ENCODE results near the gene SLC13A3. TPM values are rescaled to one million over a fixed set of nuclear protein-coding genes. Genes with fewer than 3 reads are reported as not detected.

Gene SLC13A3
- total RNA-seq, 1 donor from 2014 or later, result 0.30 TPM

DNA sequence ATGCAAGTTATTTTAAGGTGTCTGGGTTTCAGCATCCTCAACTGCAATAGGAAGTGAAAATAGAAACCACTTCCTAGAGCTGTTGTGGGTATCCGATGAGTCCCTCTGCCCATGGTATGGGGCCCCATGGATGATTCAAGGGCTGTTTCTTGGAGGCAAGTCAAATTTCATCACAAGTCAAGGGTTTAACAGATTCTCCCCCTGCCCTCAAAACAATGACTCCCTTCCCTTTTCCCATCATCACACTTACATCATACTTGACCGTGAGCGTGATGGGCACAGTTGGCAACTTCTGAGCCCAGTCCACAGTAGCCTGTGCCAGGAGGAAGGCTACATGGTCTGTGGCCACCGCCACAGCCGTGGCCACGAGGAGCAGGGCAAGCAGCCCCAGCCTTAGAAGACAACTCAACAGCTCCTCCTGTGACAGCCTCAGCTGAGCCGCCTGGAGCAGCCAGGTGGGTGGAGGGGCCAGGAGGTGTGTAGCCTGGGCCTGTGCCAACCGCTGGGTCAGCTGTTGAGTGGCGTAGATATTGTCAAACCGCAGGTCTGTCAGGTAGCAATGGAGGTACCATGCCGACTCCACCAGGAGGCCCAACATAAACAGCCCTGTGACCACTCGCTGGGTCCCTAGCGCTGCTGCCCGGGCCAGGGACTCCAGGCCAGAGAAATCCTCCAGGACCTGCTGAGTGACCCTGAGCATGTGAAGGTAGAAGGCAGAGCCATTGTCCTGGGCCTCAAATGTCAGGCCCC lies 106.0 kb downstream of the SLC13A3 start:
- TF ChIP-seq, protein P1, sequence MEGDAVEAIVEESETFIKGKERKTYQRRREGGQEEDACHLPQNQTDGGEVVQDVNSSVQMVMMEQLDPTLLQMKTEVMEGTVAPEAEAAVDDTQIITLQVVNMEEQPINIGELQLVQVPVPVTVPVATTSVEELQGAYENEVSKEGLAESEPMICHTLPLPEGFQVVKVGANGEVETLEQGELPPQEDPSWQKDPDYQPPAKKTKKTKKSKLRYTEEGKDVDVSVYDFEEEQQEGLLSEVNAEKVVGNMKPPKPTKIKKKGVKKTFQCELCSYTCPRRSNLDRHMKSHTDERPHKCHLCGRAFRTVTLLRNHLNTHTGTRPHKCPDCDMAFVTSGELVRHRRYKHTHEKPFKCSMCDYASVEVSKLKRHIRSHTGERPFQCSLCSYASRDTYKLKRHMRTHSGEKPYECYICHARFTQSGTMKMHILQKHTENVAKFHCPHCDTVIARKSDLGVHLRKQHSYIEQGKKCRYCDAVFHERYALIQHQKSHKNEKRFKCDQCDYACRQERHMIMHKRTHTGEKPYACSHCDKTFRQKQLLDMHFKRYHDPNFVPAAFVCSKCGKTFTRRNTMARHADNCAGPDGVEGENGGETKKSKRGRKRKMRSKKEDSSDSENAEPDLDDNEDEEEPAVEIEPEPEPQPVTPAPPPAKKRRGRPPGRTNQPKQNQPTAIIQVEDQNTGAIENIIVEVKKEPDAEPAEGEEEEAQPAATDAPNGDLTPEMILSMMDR (IDR thresholded peaks at IDR 0.05; ENCODE audit: borderline replicate concordance), result no peak
- Histone ChIP-seq H3K4me3 (no peak overlapping the region), H3K27me3 (ENCODE audit: low read depth) (peaks cover 78% of the 10 kb centered on the region), H3K9me3 (replicated peaks) (no peaks in the 10 kb centered on the region), H3K27ac (replicated peaks) (no peak overlapping the region), H3K4me1 (no peaks in the 10 kb centered on the region), H3K36me3 (no peaks in the 10 kb centered on the region)
- intact Hi-C loops (cut with micrococcal nuclease), result no loop called here
- DNase-seq, result no peak

DNA sequence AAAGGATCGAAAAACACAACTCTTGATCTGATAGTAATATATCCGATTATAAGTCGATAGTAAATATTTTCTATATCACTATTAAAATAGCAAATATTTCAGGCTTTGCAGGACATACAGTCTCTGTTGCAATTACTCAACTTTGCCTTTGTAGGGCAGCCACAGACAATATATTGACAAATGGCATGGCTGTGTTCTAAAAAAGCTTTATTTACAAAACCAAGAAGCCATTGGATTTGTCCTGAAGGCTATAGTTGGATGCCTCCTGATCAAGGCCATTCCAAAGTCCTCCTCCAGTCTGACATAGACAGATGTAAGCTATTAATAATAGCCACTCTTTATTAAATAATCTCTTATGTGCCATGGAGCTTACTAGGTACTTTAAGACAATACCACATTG lies 106.7 kb downstream of the SLC13A3 start:
- DNase-seq, result no peak
- Histone ChIP-seq H3K27me3 (ENCODE audit: low read depth) (peaks cover 84% of the 10 kb centered on the region), H3K9me3 (replicated peaks) (no peaks in the 10 kb centered on the region), H3K36me3 (no peaks in the 10 kb centered on the region), H3K27ac (replicated peaks) (no peak overlapping the region), H3K4me1 (no peaks in the 10 kb centered on the region), H3K4me3 (no peak overlapping the region)
- intact Hi-C loops (cut with micrococcal nuclease), result no loop called here
- TF ChIP-seq, protein P1 (IDR thresholded peaks at IDR 0.05; ENCODE audit: borderline replicate concordance), result no peak

DNA sequence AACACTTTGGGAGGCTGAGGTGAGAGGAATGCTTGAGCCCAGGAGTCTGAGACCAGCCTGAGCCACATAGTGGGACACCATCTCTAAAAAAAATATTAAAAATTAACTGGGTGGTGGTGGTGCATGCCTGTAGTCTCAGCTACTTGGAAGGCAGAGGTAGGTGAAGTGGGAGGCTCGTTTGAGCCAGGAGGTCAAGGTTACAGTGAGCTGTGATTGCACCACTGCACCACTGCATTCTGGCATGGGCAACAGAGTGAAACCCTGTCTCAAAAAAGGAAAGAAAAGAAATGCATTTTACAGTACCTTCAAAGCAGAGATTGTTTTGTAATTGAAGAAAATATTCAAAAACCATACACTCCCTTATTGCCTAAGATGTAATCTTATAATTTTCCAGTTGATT lies 107.3 kb downstream of the SLC13A3 start:
- intact Hi-C loops (cut with micrococcal nuclease), result no loop called here
- no peak overlapping the region for H3K4me3 ChIP-seq
- no peaks in the 10 kb centered on the region for H3K4me1 ChIP-seq
- DNase-seq, result no peak
- H3K36me3 ChIP-seq, result no peaks in the 10 kb centered on the region
- TF ChIP-seq, protein P1 (IDR thresholded peaks at IDR 0.05; ENCODE audit: borderline replicate concordance), result no peak
- H3K27ac ChIP-seq (replicated peaks), result no peak overlapping the region
- no peaks in the 10 kb centered on the region for H3K9me3 ChIP-seq (replicated peaks)
- peaks cover 88% of the 10 kb centered on the region for H3K27me3 ChIP-seq (ENCODE audit: low read depth)

DNA sequence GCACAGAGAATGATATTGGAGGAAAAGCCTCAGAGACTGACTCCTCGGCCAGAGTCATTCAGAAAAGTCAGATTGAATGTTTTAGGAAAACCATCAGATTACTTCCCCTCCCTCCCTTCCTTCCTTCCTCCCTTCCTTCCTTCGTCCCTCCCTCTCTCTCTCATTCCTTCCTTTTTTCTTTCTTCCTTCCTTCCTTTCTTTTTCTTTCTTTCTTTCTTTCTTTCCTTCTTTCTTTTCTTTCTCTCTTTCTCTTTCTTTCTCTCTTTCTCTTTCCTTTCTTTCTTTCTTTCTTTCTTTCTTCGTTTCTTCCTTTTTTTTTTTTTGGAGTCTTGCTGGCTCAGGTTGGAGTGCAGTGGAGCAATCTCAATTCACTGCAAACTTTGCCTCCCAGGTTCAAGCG lies 108.2 kb downstream of the SLC13A3 start:
- Histone ChIP-seq H3K27me3 (ENCODE audit: low read depth) (peaks cover 88% of the 10 kb centered on the region), H3K9me3 (replicated peaks) (no peaks in the 10 kb centered on the region), H3K36me3 (no peaks in the 10 kb centered on the region), H3K4me1 (no peaks in the 10 kb centered on the region), H3K27ac (replicated peaks) (no peak overlapping the region), H3K4me3 (no peak overlapping the region)
- TF ChIP-seq, protein P1 (IDR thresholded peaks at IDR 0.05; ENCODE audit: borderline replicate concordance), result no peak
- DNase-seq, result no peak
- intact Hi-C loops (cut with micrococcal nuclease), result no loop called here

DNA sequence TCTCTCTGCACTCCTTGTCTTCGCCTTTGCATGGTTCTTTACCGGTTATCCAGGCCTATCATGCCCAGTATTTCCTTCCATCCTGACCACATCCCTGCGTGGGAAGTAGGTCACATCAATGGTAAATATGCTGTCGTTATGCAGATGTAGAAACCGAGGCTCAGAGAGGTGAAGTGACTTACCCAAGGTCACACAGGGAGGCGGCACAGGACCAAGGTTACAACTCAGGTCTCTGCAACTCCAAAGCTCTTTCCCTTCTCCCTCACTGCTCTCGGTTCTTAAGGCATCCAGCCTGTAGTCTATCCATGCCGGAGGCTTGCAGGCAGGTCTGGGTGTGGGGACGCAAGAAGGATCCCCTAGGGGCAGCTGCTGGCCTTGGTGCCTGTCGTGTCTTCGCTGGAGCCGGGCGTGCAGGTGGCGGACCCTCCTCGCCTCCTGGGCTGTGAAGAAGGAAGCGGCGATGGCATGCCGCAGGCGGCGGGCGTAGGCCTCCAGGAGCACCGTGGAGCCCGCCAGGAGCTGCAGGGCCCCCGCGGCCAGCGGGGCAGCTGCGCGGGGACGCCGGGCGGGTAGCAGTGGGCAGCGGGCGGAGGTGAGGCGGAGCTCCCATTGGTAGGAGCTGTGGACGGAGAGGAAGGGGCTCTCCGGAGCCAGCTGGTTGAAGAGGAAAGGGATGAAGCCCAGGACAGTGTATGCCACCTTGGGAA lies 109.9 kb downstream of the SLC13A3 start:
- intact Hi-C loops (cut with micrococcal nuclease), result no loop called here

More for the DNA sequence above, 109.9 kb downstream of the SLC13A3 start:
- DNase-seq, result no peak
- Histone ChIP-seq H3K4me3 (no peak overlapping the region), H3K4me1 (no peaks in the 10 kb centered on the region), H3K36me3 (no peaks in the 10 kb centered on the region), H3K27ac (replicated peaks) (no peak overlapping the region), H3K27me3 (ENCODE audit: low read depth) (peaks cover 89% of the 10 kb centered on the region), H3K9me3 (replicated peaks) (no peaks in the 10 kb centered on the region)
- TF ChIP-seq, protein P1 (IDR thresholded peaks at IDR 0.05; ENCODE audit: borderline replicate concordance), result no peak

Data from left ventricle myocardium inferior (tissue), 1 donor.